Nephron progenitor cell (in vitro differentiated cells): ENCODE results near the gene MCU.
A peak's percentile ranks its signal among the peaks of the same experiment; 100 is the strongest.

Experiments
- DNase-seq: peaks from one replicate; pipeline ENCODE4 v3.0.0; 2021
- H3K27ac Mint-ChIP-seq: 2 replicates; pipeline ENCODE4 v1.8.0; 2021; ENCODE audit warnings: mild to moderate bottlenecking, moderate library complexity, mixed read lengths
- H3K27me3 Mint-ChIP-seq: 2 replicates; pipeline ENCODE4 v1.8.0; 2021; ENCODE audit warnings: mild to moderate bottlenecking, low read depth, mixed read lengths; ENCODE audit not compliant: poor library complexity
- H3K36me3 Mint-ChIP-seq: 2 replicates; pipeline ENCODE4 v1.8.0; 2021; ENCODE audit warnings: low read depth, mixed read lengths
- H3K4me1 Mint-ChIP-seq: 2 replicates; pipeline ENCODE4 v1.8.0; 2021; ENCODE audit warnings: mixed read lengths
- H3K4me3 Mint-ChIP-seq: 2 replicates; pipeline ENCODE4 v1.8.0; 2021; ENCODE audit warnings: mild to moderate bottlenecking, moderate library complexity, mixed read lengths
- H3K9me3 Mint-ChIP-seq: 2 replicates; pipeline ENCODE4 v1.8.0; 2021; ENCODE audit warnings: mild to moderate bottlenecking, moderate library complexity, mixed read lengths
- TF ChIP-seq, protein P1 (sequence below): fragments of 200-600 bp; sonication (generic); IDR thresholded peaks from 2 replicates; pipeline ENCODE4 v1.5.0; 2021; ENCODE audit warnings: antibody characterized with exemption

Gene MCU

DNA sequence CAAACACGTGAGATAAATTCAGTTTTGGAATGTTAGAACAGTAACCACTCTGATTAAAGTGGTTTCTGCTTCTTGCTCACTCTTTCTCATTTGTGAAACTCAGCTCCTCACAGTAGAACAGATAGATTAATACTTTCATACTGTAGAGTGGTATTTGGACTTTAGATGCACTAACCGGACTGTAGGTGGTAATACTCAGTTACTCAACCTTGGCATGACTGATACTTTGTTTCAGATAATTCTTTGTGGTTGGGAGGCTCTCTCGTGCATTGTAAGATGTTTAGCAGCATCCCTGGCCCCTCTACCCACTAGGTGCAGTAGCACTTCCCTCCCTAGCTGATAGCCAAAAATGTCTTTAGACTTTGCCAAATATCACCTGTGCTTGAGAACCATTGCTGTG is 37.6 kb downstream of the MCU start:
- no peak overlapping the region for H3K4me3 Mint-ChIP-seq
- no peaks in the 10 kb centered on the region for H3K9me3 Mint-ChIP-seq
- no peaks in the 10 kb centered on the region for H3K27me3 Mint-ChIP-seq
- no peak overlapping the region for H3K27ac Mint-ChIP-seq
- peaks cover 1% of the 10 kb centered on the region for H3K36me3 Mint-ChIP-seq
- TF ChIP-seq, protein P1, sequence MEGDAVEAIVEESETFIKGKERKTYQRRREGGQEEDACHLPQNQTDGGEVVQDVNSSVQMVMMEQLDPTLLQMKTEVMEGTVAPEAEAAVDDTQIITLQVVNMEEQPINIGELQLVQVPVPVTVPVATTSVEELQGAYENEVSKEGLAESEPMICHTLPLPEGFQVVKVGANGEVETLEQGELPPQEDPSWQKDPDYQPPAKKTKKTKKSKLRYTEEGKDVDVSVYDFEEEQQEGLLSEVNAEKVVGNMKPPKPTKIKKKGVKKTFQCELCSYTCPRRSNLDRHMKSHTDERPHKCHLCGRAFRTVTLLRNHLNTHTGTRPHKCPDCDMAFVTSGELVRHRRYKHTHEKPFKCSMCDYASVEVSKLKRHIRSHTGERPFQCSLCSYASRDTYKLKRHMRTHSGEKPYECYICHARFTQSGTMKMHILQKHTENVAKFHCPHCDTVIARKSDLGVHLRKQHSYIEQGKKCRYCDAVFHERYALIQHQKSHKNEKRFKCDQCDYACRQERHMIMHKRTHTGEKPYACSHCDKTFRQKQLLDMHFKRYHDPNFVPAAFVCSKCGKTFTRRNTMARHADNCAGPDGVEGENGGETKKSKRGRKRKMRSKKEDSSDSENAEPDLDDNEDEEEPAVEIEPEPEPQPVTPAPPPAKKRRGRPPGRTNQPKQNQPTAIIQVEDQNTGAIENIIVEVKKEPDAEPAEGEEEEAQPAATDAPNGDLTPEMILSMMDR, result no peak
- H3K4me1 Mint-ChIP-seq, result peaks cover 7% of the 10 kb centered on the region
- no peak for DNase-seq

DNA sequence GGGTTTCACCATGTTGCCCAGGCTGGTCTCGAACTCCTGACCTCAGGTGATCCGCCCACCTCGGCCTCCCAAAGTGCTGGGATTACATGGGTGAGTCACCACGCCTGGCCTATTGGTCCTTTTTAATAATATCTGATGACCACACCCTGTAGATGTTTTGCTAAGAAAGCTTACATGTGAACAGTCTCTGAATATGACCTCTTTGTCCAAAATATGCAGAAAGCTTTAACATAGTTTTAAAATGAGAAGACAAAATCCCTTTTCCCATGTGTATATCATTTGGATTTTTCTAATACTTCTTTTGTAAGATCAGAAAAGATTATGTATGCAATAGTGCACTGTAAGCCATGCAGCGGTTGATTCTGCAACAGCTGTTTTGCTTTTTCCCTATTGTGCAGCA is 38.5 kb downstream of the MCU start:
- no peaks in the 10 kb centered on the region for H3K36me3 Mint-ChIP-seq
- H3K4me1 Mint-ChIP-seq, result peaks cover 7% of the 10 kb centered on the region
- no peak overlapping the region for H3K4me3 Mint-ChIP-seq
- TF ChIP-seq, protein P1, result no peak
- H3K9me3 Mint-ChIP-seq, result no peaks in the 10 kb centered on the region
- no peak for DNase-seq
- peak overlapping the region; percentile 29 for H3K27ac Mint-ChIP-seq
- H3K27me3 Mint-ChIP-seq, result no peaks in the 10 kb centered on the region

DNA sequence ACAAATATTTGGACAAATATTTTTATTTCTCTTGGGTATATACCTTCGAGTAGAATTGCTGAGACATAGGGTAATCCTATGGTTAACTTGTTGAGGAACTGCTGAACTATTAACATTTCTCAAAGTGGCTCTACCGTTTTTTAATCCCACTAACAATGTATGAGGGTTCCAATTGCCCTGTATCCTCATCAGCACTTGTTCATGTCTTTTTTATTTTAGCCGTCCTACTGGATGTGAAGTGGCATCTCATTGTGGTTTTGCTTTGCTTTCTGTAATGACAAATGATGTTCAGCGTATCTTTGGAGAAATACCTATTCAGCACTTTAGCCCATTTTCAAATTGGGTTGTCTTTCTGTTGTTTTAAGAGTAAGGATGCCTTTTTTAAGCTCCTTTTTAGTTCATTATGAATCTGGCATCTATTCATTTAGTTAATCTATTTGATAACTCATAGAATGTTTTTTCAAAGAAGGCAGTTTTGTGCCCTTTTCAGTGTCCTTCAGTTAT is 40.0 kb downstream of the MCU start:
- Mint-ChIP-seq H3K27me3 (no peaks in the 10 kb centered on the region), H3K9me3 (no peaks in the 10 kb centered on the region), H3K4me1 (peaks cover 12% of the 10 kb centered on the region), H3K4me3 (no peak overlapping the region), H3K36me3 (no peaks in the 10 kb centered on the region), H3K27ac (no peak overlapping the region)
- DNase-seq, result no peak
- TF ChIP-seq, protein P1, result no peak

DNA sequence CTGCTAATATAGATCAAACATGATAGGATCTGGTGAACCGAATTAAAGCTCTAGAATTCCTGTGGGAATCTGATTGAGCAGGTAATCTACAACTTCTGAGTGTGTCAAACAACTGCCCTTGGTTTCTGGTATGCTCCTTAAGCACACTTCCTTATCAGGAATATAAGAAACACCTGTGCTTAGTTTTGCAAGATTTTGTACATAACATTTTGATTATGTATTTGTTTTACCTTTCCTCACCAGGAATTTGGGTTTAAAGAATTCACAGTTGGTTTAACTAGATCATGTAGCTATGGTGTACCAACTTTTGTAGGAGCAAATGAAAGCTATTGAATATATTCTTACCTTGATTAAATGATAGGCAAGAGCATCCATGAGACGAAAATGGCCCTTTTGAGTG is 40.6 kb downstream of the MCU start:
- Mint-ChIP-seq H3K9me3 (no peaks in the 10 kb centered on the region), H3K4me1 (peaks cover 12% of the 10 kb centered on the region), H3K4me3 (no peak overlapping the region), H3K27ac (no peak overlapping the region), H3K36me3 (no peaks in the 10 kb centered on the region), H3K27me3 (no peaks in the 10 kb centered on the region)
- TF ChIP-seq, protein P1, result no peak
- no peak for DNase-seq

DNA sequence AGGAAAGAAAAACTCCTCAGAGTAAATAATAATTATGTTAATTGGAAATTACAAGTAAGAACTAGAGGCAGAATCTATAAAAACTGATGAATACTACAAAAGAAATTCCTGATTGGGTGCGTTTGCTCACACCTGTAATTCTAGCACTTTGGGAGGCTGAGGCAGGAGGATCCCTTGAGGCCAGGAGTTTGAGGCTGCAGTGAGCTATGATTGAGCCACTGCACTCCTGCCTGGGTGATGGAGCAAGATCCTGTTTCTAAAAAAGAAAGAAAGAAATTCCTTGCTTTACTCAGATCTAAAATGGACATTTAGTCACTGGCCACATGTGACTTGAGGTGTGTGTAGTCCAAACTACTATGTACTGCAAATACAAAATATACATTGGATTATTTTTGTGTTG is 42.0 kb downstream of the MCU start:
- no peak for DNase-seq
- TF ChIP-seq, protein P1, result no peak
- Mint-ChIP-seq H3K4me1 (peaks cover 4% of the 10 kb centered on the region), H3K9me3 (no peaks in the 10 kb centered on the region), H3K27ac (no peak overlapping the region), H3K36me3 (no peaks in the 10 kb centered on the region), H3K27me3 (no peaks in the 10 kb centered on the region), H3K4me3 (no peak overlapping the region)

DNA sequence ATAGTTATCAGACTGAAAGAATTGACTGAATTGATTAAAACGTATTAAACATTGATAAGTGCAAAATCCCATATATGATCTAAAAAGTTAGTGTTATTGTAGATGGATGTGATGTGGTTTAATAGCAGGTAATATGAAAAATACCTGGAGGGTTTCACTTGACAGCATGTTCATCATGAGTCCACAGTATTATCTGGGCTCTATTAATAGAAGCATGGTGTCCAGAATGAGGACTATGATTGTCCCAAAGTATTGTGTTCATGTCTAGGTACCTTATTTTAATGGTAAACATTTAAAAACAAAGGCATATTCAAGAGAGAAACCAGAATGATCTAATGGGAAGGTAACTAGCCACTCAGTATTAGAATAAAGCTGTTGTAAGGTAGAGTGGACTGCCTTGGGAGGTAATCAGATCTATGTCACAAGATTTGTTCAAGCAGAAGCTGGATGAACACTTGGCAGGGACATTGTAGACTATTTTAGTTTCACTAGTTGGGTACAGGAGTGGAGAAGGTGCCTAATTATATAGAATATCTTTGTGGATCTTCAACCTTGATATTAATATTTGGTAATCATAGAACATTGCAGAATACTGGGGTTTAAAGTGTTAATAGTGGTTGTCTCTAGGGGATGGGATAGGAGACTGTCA is 43.5 kb downstream of the MCU start:
- Mint-ChIP-seq H3K4me3 (no peak overlapping the region), H3K4me1 (peaks cover 4% of the 10 kb centered on the region), H3K27ac (no peak overlapping the region), H3K9me3 (no peaks in the 10 kb centered on the region), H3K36me3 (no peaks in the 10 kb centered on the region), H3K27me3 (no peaks in the 10 kb centered on the region)
- no peak for DNase-seq
- TF ChIP-seq, protein P1, result no peak
